NCI-H526 (cell line): Measurements from ENCODE around the gene PSMD2.
"Not testable (repeated sequence)": the region's sequence is repeated elsewhere in the genome, so short reads cannot be mapped to it uniquely, and the experiment has no call there.

Source experiments
- DNase-seq, 2 experiments: peaks; one replicate each; lab custom pipeline; 2025; lab: John Stamatoyannopoulos, UW

PSMD2 gene

DNA sequence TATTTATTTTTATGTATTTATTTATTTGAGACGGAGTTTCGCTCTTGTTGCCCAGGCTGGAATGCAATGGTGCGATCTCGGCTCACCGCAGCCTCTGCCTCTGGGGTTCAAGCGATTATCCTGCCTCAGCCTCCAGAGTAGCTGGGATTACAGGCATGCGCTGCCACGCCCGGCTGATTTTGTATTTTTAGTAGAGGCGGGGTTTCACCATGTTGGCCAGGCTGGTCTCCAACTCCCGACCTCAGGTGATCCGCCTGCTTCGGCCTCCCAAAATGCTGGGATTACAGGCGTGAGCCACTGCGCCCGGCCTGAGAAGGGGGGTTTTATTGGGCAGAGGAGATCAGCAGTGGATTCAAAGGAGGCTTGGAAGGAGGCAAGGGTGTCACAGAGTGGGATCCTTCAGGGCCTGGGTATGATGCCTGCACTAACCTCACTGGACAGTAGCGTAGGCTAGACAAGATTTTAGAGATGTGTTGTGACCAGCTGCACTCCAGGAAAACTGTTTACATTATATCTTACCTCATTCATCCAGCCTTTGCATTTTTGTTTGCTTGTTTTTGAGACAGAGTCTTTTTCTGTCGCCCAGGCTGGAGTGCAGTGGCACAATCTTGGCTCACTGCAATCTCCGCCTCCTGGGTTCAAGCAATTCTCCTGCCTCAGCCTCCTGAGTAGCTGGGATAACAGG lies 40.6 kb downstream of the PSMD2 start:
- DNase-seq = not testable (repeated sequence)

- no peak for DNase-seq
Measured at GRCh38 chr3:184341925-184342324, 42.9 kb downstream of the PSMD2 start.

DNA sequence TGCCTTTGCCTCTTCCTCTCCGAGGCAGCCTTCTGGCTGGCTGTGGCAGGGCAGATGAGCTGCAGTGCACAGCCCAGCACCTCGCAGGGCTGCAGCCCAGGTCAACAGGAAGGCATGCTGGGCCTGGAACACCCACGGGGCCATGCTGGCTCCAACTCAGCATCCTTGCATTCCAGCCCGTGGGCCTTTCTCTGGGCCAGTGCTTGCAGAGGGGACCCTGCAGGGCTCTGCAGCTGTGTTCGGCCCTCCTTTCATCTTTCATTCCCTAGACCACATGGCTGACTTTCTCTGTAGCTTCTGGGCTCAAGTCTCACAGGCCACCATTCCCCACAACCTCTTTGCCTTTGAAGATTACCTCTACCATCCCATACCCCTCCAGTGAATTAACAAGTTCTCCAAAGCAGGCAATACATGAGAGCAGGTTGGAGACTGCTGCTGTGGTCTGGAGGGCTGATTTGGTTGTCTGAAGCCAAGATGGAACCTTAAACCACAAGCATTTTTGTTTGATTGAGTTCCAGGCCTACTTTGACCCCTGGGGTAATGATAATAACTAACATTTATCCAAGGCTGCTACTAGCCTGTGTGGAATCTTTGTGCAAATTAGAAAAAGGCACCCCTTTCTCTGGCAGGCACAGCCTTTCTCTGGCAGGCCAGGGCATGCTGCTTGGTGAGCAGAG lies 44.3 kb downstream of the PSMD2 start:
- DNase-seq = no peak

GRCh38 chr3:184344579-184345316 lies 45.7 kb downstream of the PSMD2 start:
- DNase-seq = peak; percentile 18 to 65

DNA sequence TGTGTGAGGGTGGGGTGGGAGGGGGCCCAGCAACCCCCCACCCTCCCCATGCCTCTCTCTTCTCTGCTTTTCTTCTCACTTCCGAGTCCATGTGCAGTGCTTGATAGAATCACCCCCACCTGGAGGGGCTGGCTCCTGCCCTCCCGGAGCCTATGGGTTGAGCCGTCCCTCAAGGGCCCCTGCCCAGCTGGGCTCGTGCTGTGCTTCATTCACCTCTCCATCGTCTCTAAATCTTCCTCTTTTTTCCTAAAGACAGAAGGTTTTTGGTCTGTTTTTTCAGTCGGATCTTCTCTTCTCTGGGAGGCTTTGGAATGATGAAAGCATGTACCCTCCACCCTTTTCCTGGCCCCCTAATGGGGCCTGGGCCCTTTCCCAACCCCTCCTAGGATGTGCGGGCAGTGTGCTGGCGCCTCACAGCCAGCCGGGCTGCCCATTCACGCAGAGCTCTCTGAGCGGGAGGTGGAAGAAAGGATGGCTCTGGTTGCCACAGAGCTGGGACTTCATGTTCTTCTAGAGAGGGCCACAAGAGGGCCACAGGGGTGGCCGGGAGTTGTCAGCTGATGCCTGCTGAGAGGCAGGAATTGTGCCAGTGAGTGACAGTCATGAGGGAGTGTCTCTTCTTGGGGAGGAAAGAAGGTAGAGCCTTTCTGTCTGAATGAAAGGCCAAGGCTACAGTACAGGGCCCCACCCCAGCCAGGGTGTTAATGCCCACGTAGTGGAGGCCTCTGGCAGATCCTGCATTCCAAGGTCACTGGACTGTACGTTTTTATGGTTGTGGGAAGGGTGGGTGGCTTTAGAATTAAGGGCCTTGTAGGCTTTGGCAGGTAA lies 46.5 kb downstream of the PSMD2 start:
- DNase-seq = peak; percentile 52 to 72

GRCh38 chr3:184346480-184347190 lies 47.6 kb downstream of the PSMD2 start:
- DNase-seq = no peak

- DNase-seq = no peak
Measured at GRCh38 chr3:184347321-184348056, 48.4 kb downstream of the PSMD2 start.

GRCh38 chr3:184348057-184348382 lies 49.0 kb downstream of the PSMD2 start:
- DNase-seq = no peak

- no peak for DNase-seq
Measured at GRCh38 chr3:184349563-184350470, 50.8 kb downstream of the PSMD2 start.

DNA sequence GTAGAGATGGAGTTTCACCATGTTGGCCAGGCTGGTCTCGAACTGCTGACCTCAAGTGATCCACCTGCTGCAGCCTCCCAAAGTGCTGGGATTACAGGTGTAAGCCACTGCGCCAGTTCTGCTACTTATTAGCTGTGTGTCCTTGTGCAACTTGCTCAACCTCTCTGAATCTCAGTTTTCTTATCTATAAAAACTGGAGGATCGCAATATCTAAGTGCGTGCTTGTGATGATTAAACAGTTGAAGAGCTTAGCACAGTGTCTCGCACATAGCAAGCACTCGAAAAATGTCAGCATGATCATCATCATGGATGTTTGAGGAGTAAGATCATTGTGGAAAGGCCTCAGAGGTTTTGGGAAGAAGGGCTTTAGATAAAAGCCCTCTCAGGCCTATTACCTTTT lies 51.6 kb downstream of the PSMD2 start:
- DNase-seq = no peak

GRCh38 chr3:184351511-184352148 lies 52.6 kb downstream of the PSMD2 start:
- DNase-seq = no peak

GRCh38 chr3:184352149-184352785 lies 53.2 kb downstream of the PSMD2 start:
- DNase-seq = no peak

GRCh38 chr3:184352897-184353545 lies 54.0 kb downstream of the PSMD2 start:
- DNase-seq = no peak

DNA sequence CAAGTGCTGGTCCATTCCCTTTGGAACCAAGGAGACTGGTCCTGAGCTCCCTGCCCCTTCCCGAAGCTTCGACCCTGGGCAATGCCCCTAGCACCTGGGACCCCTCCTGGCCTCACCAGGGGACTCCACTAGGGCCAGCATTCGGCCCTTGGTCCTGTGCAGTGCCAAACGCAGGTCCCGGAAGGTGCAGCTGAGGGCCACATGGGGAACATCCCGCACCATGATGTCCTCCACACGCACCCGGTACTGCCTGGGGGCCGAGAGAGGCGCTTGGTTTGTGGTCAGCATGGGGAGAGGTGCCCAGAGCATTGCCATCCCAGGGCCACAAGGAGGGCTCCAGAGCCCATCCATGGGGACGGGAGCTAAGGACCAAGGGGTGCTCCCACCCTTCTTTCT lies 54.5 kb downstream of the PSMD2 start:
- no peak for DNase-seq

GRCh38 chr3:184354121-184354728 lies 55.2 kb downstream of the PSMD2 start:
- DNase-seq = peak in 1 of 2 experiments; percentile 59

GRCh38 chr3:184354754-184355153 lies 55.7 kb downstream of the PSMD2 start:
- DNase-seq = no peak

- DNase-seq = no peak
Measured at GRCh38 chr3:184355261-184356040, 56.4 kb downstream of the PSMD2 start.
